Brain microvascular endothelial cell (primary cell): ENCODE data around the gene SLC22A23.

Experiments used
- DNase-seq: peaks from one replicate; pipeline ENCODE4 v3.0.0-alpha.2; 2020
- H3K27ac ChIP-seq: fragments of 250-450 bp; sonication (Bioruptor Pico); 2 replicates; pipeline ENCODE4 v1.5.1; 2020; ENCODE audit warnings: mild to moderate bottlenecking, moderate library complexity
- H3K27me3 ChIP-seq: fragments of 250-450 bp; sonication (Bioruptor Pico); replicated peaks from 2 replicates; pipeline ENCODE4 v1.5.1; 2020; ENCODE audit warnings: mild to moderate bottlenecking
- H3K36me3 ChIP-seq: fragments of 250-450 bp; sonication (Bioruptor Pico); replicated peaks from 2 replicates; pipeline ENCODE4 v1.5.1; 2020; ENCODE audit warnings: mild to moderate bottlenecking
- H3K4me3 ChIP-seq: 2 replicates; pipeline ENCODE4 v1.5.1; 2011; ENCODE audit warnings: low read depth, mild to moderate bottlenecking, control low read depth, low read length, moderate library complexity
- CTCF ChIP-seq: IDR thresholded peaks from 2 replicates; pipeline ENCODE4 v1.5.1; 2011; ENCODE audit warnings: low read depth, mild to moderate bottlenecking, moderate library complexity, low read length, control low read depth, inconsistent platforms; ENCODE audit errors: missing control alignments
- in situ Hi-C: cut with HindIII; loops from 2 replicates; pipeline ENCODE4 v1.10.0; 2017; ENCODE audit warnings: low sequenced_read_pairs, low pct_ligation_motif_present

Gene SLC22A23

GRCh38 chr6:3500262-3501014 lies 43.6 kb upstream of the SLC22A23 start:
- in situ Hi-C loops, result no loop called here

GRCh38 chr6:3499603-3500002 lies 42.8 kb upstream of the SLC22A23 start:
- TF ChIP-seq CTCF, result no peak
- in situ Hi-C loops, result no loop called here

More at GRCh38 chr6:3500262-3501014, 43.6 kb upstream of the SLC22A23 start:
- no peak overlapping the region for H3K27ac ChIP-seq
- DNase-seq, result no peak
- H3K4me3 ChIP-seq, result no peak overlapping the region
- no peak for TF ChIP-seq CTCF
- H3K36me3 ChIP-seq, result no peaks in the 10 kb centered on the region
- H3K27me3 ChIP-seq, result no peaks in the 10 kb centered on the region

GRCh38 chr6:3496395-3496794 lies 39.5 kb upstream of the SLC22A23 start:
- no peak for TF ChIP-seq CTCF
- Histone ChIP-seq H3K27me3 (no peaks in the 10 kb centered on the region), H3K4me3 (no peak overlapping the region), H3K27ac (no peak overlapping the region), H3K36me3 (no peaks in the 10 kb centered on the region)
- no peak for DNase-seq
- in situ Hi-C loops, result no loop called here

More at GRCh38 chr6:3499603-3500002, 42.8 kb upstream of the SLC22A23 start:
- Histone ChIP-seq H3K27ac (no peak overlapping the region), H3K27me3 (no peaks in the 10 kb centered on the region), H3K4me3 (no peak overlapping the region), H3K36me3 (no peaks in the 10 kb centered on the region)
- DNase-seq, result no peak

GRCh38 chr6:3494391-3495100 lies 37.7 kb upstream of the SLC22A23 start:
- no peak for TF ChIP-seq CTCF
- Histone ChIP-seq H3K36me3 (no peaks in the 10 kb centered on the region), H3K27me3 (no peaks in the 10 kb centered on the region), H3K27ac (no peak overlapping the region), H3K4me3 (no peak overlapping the region)
- in situ Hi-C loops, result no loop called here
- DNase-seq, result no peak

GRCh38 chr6:3490625-3490980 lies 33.8 kb upstream of the SLC22A23 start:
- Histone ChIP-seq H3K27me3 (no peaks in the 10 kb centered on the region), H3K27ac (no peak overlapping the region), H3K36me3 (no peaks in the 10 kb centered on the region), H3K4me3 (no peak overlapping the region)
- in situ Hi-C loops, result no loop called here
- TF ChIP-seq CTCF, result no peak
- DNase-seq, result no peak
